Islet precursor cell (in vitro differentiated cells): ENCODE measurements around the gene UNC79.
A peak's percentile ranks its signal among the peaks of the same experiment; 100 is the strongest.
"Not testable (repeated sequence)": the region's sequence is repeated elsewhere in the genome, so short reads cannot be mapped to it uniquely, and the experiment has no call there.

Experiments
- DNase-seq: peaks from one replicate; pipeline ENCODE4 v3.0.0-alpha.2; 2018

The UNC79 gene

DNA sequence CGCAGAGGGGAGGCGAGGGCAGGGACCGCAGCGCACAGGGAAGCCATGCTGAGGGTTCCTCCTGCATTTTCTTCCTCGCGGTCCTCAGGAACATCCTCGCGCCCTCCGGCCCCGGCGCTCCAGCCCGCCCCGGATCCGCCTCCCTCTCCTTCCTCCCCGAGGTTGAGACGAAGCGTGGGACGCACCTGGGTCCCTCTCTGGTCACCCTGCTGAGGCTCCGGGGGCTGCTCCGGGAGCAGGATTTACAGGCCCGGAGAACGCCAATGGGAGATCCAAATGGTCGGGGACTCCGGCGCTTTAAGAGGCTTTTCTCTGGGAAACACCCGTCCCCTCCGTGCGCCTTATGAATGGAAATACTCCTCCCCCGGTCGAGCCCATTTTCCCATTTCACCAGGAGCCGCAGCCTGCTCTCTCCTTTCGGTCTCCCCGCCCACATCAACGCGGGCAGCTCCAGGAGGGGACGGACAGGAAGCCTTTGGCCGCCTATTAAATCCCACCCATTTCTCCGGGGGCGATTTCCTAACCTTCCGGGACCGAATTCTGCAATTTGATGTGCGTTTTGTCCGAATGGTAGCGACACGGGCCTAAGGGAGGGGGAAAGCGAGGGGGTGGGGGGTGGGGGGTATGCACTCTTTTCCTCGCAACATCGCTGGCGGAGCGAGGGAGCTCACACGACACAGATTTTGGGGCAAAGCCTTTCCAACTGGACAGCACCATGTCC is at the start of gene UNC79:
TSS of gene UNC79 (plus strand) at position 625 of the 721 bp plus-strand sequence. CDS start at position 716, 91 bp downstream.
- DNase-seq: peak; percentile 83

DNA sequence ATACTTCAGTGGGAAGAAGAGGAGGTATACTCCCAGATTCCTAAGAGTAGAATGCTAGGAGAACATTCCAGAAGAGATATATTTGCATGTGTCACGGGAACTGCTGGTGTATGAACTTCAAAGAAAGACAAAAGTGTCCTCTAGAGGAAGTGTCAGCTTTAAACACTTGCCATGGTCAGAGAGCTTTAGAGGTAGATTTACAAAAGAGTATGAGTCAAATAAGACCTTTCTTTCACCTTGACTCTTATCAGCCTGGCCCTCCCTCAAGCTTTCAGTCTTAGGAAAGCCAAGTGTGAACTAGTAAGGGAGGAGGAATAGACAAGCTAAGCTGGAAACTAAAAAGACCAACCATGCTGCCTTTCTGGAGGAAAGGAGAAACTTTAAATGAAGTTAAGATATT is 49.1 kb upstream of the UNC79 start:
- DNase-seq: no peak

DNA sequence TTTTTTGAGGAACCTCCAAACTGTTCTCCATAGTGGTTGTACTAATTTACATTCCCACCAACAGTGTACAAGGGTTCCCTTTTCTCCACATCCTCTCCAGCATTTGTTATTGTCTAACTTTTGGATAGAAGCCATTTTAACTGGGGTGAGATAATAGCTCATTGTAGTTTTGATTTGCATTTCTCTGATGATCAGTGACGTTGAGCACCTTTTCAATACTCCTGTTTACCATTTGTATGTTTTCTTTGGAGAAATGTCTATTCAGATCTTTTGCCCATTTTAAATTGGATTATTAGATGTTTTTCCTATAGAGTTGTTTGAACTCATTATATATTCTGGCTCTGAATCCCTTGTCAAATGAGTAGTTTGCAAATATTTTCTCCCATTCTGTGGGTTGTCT is 46.5 kb upstream of the UNC79 start:
- not testable (repeated sequence) for DNase-seq

DNA sequence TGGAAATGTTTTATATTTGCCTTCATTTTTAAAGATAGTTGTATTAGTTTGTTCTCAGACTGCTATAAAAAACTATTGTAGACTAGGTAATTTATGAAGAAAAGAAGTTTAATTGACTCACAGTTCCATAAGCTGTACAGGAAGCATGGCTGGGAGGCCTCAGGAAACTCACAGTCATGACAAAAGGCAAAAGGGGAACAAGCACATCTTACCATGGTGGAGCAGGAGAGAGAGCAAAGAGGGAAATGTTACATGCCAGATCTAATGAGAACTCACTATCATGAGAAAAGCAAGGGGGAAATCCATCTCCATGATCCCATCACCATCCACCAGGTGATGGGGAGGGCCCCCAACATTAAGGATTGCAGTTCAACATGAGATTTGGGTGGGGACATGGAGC is 35.5 kb upstream of the UNC79 start:
- DNase-seq: no peak

DNA sequence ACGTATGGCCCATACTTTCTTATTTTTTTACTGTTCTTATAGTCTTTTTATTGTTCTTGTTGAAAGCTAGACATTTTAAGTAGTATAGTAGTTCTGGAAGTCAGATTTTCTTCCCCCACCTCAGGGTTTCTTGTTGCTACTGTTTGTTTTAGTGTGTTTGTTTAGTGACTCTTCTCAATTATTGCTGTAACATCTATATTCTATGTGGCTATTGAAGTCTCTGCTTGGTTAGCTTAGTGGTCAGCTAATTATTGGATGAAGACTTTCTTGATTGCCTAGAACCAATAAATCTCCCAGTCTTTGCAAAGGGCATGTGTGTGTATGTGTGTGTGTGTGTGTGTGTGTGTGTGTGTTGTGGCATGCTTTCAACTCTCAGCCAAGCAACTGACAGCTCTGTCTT is 34.3 kb upstream of the UNC79 start:
- DNase-seq: no peak

DNA sequence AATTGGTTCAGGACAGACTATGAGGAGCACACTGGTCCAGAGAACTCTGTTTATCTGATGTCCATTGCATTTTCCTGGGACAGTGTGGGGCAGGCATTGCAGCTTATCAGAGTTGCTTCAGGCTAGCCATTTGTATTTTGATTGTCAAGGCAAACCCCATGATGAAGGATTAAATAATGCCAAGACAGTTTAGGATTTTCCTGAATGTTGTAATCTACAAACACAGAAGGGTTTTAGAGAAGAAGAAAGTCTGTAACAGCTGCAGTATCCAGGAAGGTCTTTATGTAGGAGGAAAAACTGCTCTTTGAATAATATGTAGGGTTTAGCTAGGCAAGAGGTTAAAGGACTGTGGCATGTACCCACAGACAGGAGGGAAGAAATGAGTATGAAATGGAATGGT is 32.2 kb upstream of the UNC79 start:
- no peak for DNase-seq

DNA sequence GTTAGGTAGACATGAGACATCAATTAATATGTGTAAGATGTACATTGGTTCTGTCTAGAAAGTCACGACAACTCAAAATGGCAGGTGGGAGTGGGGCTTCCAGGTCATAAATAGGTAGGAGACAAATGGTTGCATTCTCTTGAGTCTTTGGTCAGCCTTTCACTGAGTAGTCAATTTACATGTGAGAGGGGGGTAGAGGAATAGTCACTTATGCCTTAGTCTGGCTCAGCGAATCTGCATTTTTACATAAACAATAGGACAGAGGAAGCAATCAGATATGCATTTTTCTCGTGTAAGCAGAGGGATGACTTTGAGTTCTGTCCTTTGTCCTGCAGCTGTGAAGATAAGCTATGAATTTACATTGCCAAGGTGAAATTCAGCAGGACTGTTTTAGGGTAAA is 27.8 kb upstream of the UNC79 start:
- DNase-seq: no peak

DNA sequence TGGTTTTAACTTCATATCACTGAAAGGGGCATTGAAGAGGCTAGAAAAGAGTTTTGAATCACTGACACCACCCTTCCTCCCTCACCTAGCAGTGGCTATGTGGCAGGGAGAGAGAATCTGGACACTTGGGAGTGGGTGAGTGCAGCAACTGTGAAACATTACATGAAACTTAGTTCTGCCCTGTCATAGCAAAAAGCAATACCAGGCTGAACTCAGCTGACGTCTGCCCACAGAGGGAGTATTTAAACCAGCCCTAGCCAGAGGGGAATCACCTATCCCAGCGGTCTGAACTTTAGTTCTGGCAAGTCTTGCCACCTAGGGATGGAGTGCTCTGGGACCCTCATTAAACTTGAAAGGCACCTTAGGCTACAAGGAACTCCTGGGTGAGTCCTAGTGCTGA is 20.7 kb upstream of the UNC79 start:
- DNase-seq: no peak

DNA sequence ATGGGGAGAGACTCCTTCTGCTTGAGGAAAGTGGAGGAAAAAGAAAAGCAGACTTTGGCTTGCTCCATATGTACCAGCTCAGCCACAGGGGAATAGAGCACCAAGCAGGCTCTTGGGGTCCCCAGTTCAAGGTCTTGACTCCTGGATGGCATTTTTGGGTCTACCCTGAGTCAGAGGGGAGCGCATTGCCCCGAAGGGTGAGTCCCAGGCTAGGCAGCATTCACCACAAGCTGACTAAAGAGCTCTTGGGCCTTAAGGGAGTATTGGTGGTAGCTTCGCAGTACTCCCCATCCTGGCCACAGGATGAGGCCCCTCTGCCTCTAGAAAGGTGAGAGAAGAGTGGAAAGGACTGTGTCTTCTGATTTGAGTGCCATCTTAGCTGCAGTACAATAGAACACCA is 19.8 kb upstream of the UNC79 start:
- DNase-seq: no peak

DNA sequence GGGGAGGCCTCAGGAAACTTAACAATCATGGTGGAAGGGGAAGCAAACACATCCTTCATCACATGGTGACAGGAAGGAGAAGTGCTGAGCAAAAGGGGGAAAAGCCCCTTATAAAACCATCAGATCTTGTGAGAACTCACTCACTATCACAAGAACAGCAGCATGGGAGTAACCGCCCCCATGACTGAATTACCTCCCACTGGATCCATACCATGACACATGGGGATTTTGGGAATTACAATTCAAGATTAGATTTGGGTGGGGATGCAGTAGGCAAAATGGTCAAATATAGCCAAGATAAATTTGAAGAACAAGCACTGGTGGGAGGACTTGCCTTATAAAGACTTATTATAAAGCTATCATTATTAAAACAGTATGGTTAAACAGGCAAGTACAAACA is 5.6 kb upstream of the UNC79 start:
- not testable (repeated sequence) for DNase-seq

DNA sequence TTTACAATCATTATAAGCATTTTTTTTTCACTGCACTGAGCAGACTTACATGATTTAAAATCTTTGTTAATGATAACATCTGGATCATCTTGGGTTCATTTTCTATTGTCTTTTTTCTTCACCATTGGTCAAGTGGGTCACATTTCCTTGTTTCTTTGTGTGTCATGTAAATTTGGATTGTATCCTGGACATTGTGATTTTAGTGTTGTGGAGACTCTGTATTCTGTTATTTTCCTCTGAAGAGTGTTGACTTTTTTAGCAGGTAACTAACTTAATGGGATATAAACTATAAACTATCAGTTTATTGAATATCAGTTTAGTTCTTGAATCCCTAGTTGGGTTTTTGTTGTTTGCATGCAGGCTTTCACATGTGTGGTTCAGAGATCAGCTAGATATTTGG is 4.0 kb upstream of the UNC79 start:
- DNase-seq: no peak

DNA sequence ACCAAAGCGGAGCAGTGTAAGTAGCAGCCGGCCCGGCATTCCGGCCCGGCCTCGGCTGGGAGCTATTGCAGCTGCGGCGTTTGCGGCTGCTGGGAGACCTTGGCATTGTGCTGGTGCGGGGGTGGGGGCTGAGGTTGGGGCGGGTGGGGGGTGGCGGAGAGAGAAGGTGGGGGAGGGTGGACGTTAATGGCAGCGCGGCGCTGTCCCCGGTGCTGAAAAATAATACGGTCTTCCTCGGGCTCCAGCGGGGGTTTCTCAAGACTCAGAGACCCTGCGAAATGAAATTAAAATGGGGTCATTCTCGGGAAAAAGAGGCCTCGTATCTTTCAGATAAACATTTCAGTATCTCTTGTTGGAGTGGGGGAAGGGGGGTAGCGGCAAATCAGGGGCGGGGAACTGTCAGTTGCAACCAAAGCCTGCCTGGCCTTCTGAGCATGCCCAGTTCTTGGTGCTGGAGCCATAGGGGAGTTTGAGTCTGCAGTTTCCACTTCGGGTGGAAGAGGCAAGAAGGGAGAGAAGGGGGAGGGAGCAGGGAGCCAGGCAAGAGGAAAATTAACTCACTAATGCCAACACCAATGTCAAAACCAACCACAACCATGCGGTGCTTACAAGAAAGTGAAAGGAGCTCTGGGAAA is 414 bp downstream of the UNC79 start:
- peak; percentile 74 for DNase-seq

DNA sequence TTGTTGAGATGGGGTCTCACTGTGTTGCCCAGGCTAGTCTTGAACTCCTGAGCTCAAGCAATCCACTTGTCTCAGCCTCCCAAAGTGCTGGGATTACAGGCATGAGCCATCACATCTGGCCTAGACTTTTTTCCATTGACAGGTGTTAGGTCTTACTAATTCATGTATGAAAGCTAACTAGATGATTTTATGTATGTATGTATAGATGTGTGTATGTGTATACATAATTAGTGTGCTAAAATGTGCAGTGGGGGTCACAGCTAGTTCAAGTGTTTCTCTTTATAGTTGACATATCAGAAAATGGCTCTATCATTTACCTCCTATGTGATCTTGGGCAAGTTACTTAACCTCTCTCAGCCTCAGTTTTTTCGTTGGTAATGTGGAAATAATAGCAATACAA is 23.5 kb downstream of the UNC79 start:
- DNase-seq: no peak

DNA sequence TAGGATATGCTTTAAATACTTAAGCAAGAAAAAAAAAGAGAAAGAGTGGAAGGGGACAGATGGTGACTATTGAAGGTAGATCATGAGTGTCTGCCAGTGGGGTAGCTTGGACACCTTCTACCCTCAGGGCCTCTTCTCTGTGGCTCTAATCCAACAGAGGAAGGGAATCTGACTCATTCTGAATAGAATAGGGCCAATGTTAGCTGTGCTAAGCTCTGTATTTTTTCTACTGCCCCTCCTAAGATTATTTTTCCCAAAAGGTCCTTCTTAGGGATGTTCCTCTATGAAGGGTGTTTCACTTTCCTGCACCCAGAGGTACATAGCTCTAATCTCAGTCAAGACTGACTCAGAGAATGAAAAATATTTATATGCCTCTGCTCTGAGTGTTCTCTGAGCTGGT is 25.6 kb downstream of the UNC79 start:
- no peak for DNase-seq

DNA sequence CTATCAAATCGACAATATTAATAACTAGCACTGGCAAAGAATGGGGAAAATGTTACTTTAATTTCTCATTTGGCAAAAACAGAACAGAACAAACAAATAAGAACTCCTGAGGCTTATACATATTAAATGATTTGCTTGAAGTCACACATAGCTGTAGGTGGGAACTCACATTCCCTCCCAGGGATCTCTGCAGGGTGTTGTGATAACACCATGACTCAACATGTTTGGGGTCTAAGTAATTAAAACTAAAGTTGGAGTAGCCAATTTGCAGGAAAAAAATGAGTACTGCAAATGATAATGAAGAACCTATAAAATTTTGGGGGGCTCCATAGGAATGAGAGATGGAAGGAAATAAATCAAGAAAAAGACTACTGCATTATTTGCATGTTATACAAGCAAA is 27.5 kb downstream of the UNC79 start:
- DNase-seq: no peak

DNA sequence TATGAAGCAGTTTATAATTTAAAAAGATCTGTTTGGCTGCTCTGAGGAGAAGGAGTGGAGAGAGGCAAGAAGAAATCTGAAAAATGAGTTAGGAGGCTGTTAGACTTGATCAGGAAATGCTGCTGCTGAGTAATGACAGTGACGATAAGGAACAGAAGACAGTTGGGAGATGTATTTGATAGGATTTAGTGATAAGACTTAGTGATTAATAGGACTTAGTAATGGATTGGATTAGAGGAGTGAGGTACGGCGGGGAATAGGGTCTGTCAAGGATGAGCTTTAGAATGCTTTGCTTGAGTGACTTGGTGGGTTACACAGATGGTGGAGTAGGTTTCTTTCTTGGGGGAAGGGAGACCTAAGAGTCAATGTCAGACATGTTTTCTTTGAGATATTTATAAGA is 31.7 kb downstream of the UNC79 start:
- DNase-seq: no peak

DNA sequence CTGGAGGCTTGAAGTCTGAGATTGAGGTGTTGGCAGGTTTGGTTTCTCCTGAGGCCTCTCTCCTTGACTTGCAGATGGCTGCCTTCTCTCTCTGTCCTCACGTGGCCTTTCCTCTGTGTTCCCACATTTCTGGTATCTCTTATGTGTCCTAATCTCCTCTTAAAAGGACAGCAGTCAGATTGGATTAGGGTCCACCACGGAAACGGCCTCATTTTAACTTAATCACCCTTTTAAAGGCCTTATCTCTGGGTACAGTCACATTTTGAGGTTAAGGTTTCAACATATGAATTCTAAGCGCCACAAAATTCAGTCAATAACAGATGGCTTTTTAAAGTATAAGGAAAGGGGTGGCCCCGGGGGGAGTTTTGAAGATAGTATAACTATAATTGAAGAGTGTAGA is 33.5 kb downstream of the UNC79 start:
- DNase-seq: no peak

DNA sequence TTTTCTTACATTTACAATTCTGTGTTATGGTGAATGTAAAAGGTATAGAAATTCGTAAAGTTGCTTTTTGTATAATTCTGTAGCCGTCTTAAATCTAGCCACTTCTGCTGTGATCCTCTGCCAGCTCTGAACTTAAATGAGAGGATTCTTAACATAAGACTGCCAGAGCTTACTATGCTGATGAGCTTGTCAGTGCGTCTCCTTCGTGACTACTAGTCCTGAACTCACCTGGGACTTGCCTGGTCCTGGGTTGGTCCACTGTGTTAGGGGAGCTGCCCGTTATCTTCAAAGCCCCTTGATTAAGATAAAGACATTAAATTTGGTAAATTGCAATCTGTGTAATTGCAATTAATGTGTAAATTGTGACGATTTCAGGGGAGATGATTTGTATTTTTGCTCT is 44.7 kb downstream of the UNC79 start:
- no peak for DNase-seq

DNA sequence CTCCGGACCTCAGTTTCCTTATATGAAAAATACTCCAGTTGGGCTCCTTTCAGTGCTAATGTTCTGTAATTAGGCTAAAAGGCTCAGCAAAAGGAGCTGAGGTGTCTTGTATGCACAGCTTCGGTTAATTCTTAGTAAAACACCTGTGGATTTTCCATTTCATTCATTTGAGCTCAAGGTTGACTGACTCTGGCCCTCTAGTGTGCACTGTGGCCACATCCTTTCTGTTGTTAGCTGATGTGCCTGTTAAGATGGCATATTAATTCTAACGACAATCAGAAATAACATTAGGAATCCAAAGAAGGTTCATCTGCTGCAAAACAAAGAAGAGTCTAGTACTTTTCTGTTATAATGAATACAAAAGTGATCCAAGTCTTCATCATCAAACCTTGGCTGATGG is 45.6 kb downstream of the UNC79 start:
- DNase-seq: no peak

DNA sequence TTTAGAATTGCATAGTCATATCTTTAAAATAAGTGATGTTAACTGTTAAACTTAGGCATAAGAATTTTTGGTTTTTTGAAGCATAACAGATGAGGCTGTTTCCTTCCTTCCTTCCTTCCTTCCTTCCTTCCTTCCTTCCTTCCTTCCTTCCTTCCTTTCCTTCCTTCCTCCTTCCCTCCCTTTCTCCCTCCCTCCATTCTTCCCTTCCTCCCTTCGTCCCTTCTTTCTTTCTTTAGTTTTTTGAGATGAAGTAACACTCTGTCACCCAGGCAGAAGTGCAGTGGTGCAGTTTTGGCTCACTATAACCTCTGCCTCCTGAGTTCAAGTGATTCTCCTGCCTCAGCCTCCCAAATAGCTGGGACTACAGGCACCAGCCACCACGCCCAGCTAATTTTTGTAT is 48.3 kb downstream of the UNC79 start:
- DNase-seq: not testable (repeated sequence)

DNA sequence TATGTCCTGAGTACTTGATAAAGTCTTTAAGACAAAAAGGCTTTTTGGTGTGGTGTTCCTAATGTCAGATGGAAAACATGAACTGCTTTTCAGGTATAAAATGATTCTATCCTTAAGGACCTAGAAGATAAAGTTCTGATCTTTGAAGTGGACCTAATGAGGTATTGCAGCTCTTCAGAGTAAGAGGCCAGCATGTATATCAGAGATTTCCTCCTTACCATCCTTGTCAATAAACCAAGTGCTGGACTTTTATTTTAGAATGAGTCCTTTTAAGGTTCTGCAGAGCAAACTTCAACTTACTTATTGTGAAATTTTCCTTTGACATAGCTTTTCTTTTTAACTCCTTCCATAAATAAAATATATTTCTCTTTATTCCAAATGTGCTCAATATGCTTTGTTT is 50.1 kb downstream of the UNC79 start:
- DNase-seq: no peak

DNA sequence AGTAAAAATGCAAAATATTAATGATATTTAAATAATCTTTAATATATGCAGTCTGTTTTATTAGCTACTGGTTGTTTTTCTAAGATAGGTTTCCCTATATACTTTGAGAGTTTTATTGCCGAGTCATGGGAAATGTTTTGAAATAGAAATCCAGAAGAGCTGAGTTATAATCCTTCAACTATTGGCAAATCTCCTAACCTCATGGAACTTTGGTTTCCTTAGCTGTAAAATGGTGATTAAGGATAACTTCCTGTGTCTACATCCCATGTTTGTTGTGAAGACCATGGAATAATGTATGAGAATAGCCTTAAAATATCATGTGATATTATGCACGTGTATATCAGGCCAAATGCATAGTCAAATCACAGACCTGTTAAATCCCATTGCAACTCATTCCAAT is 51.0 kb downstream of the UNC79 start:
- no peak for DNase-seq

DNA sequence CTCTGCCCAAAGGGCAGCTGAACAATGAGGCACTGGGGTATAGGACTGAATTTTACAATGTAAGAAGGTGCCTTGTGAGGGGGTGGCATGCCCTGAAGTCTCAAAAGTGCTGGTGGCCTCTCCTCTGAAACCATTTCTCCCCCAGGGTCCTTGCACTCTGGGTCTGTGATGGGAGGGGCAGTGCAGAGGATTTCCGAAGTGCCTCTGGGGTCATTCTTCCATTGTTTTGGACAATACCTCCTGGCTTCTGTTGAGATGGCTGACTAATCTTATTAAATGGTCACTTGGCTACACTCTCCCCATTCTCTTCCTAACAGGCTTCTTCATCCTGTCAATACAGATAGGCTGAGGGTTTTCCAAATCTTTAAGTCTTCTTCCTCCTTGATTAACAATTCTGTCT is 59.3 kb downstream of the UNC79 start:
- DNase-seq: no peak

DNA sequence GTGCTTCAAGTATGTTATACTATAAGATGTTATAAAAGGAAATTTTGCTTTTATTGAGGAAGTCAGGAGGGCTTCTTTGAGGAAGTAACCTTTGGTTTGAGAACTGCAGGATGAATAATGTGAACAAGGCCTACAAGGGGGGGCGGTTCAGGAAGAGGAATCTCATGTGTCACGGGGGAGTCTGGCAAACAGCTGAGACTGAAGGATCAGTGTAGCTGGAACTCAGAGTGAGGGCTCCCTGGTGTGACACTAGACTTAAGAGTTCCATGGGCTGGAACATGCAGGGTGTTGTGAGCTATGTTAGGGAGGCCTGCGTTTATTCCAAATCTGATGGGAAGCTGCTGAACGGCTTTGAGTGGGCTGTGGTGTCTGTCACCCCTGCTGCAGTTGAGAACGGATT is 62.3 kb downstream of the UNC79 start:
- no peak for DNase-seq

DNA sequence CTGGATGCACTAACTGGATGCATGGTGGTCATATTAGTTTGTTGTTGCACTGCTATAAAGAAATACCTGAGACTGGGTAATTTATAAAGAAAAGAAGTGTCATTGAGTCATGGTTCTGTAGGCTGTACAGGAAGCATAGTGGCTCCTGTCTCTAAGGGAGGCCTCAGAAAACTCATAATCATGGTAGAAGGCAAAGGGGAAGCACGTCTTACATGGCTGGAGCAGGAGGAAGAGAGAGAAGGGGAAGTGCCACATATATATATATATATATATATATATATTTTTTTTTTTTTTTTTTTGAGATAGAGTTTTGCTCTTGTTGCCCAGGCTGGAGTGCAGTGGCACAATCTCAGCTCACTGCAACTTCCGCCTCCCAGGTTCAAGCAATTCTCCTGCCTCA is 62.9 kb downstream of the UNC79 start:
- DNase-seq: not testable (repeated sequence)
